Prostate gland (tissue), 2 donors: ENCODE data around the gene INSR. TPM values are rescaled to one million over a fixed set of nuclear protein-coding genes. Genes with fewer than 3 reads are reported as not detected.
A peak's percentile ranks its signal among the peaks of the same experiment; 100 is the strongest.

Experiments
- DNase-seq: peaks from one replicate; pipeline ENCODE4 v3.0.0-alpha.2; 2019; ENCODE audit warnings: low spot score
- H3K27ac ChIP-seq, 2 donors: fragments of 200-600 bp; sonication (generic); 2 replicates each; pipeline ENCODE4 v1.5.1; 2017 to 2019
- H3K27me3 ChIP-seq: fragments of 200-600 bp; sonication (generic); replicated peaks from 2 replicates; pipeline ENCODE4 v1.5.1; 2019; ENCODE audit not compliant: insufficient read depth
- H3K36me3 ChIP-seq, 2 donors: fragments of 200-600 bp; sonication (generic); 1 replicate in 1 of 2; 2 replicates in 1 of 2; pipeline versions ENCODE4 v1.5.1 to v1.8.1; 2017 to 2019
- H3K4me1 ChIP-seq: fragments of 200-600 bp; sonication (generic); replicated peaks from 2 replicates; pipeline ENCODE4 v1.5.1; 2019
- H3K4me3 ChIP-seq, 2 donors: fragments of 200-600 bp; sonication (generic); 2 replicates each; pipeline ENCODE4 v1.5.1; 2017 to 2019
- H3K9me3 ChIP-seq: fragments of 200-600 bp; sonication (generic); 2 replicates; pipeline ENCODE4 v1.5.1; 2017
- CTCF ChIP-seq, 4 experiments: fragments of 200-600 bp in 2 of 4; fragments of 450-650 bp in 2 of 4; sonication (generic) in 2 of 4; IDR thresholded peaks; 1 replicate in 3 of 4; 2 replicates in 1 of 4; pipeline ENCODE4 v1.5.1; 2016 to 2019; ENCODE audit warnings: antibody characterized with exemption in 4 of 4, mild to moderate bottlenecking in 2 of 4, moderate library complexity in 2 of 4
- POLR2A ChIP-seq: fragments of 450-650 bp; IDR thresholded peaks from one replicate; pipeline ENCODE4 v1.6.1; 2016; ENCODE audit warnings: antibody characterized with exemption, mild to moderate bottlenecking
- POLR2AphosphoS5 ChIP-seq: sonication (generic); formaldehyde crosslinking; IDR thresholded peaks from one replicate; pipeline ENCODE4 v1.6.1; 2017; ENCODE audit warnings: antibody characterized with exemption
- WGBS: methylation state at CpG from one replicate; pipeline ENCODE4 v1.1.5; 2018; 5-methylcytosine and 5-hydroxymethylcytosine counted together
- intact Hi-C: fragments of 100-400 bp; cut with DNase I; formaldehyde crosslinking; loops from one replicate; pipeline ENCODE4 v1.14.2; 2022
- total RNA-seq, 2 donors: library from RNA; depleted of rRNA; stranded (reverse); fragments of >200 nt; gene quantifications; one replicate each; pipeline ENCODE4 v1.1.0, GENCODE V29; 2016

INSR gene
- total RNA-seq, 2 donors from 2014 or later, result 51.2 to 124 TPM

- peak; percentile 56 for DNase-seq
- Histone ChIP-seq H3K27ac (peak overlapping the region; percentile 32 to 41), H3K27me3 (no peaks in the 10 kb centered on the region), H3K4me1 (no peaks in the 10 kb centered on the region), H3K9me3 (no peaks in the 10 kb centered on the region), H3K4me3 (no peak overlapping the region), H3K36me3 (no peaks in the 10 kb centered on the region)
- 48% methylated on average over 17 of the region's 17 CpGs for WGBS
- TF ChIP-seq POLR2AphosphoS5, result peak; percentile 75
- TF ChIP-seq CTCF (IDR thresholded peaks at IDR 0.05), result no peak
- TF ChIP-seq POLR2A, result no peak
- intact Hi-C loops, result no loop called here
These were observed 36.8 kb downstream of the INSR start for GRCh38 chr19:7257148-7258040.

GRCh38 chr19:7255631-7256030 is 38.6 kb downstream of the INSR start:
- H3K36me3 ChIP-seq, result no peaks in the 10 kb centered on the region
- H3K4me1 ChIP-seq, result no peaks in the 10 kb centered on the region
- no peaks in the 10 kb centered on the region for H3K9me3 ChIP-seq
- H3K27me3 ChIP-seq, result no peaks in the 10 kb centered on the region
- WGBS, result 98% methylated on average over 6 of the region's 6 CpGs
- no peak overlapping the region for H3K4me3 ChIP-seq
- TF ChIP-seq CTCF (IDR thresholded peaks at IDR 0.05), result no peak
- no peak for TF ChIP-seq POLR2AphosphoS5
- TF ChIP-seq POLR2A, result no peak
- intact Hi-C loops, result no loop called here
- no peak overlapping the region for H3K27ac ChIP-seq
- no peak for DNase-seq

- Histone ChIP-seq H3K27me3 (no peaks in the 10 kb centered on the region), H3K36me3 (no peaks in the 10 kb centered on the region), H3K9me3 (no peaks in the 10 kb centered on the region), H3K27ac (no peak overlapping the region), H3K4me3 (no peak overlapping the region), H3K4me1 (no peaks in the 10 kb centered on the region)
- intact Hi-C loops, result no loop called here
- 95% methylated on average over 8 of the region's 8 CpGs for WGBS
- no peak for DNase-seq
- TF ChIP-seq POLR2AphosphoS5 (no peak), CTCF (IDR thresholded peaks at IDR 0.05) (no peak), POLR2A (no peak)
These were observed 39.1 kb downstream of the INSR start for GRCh38 chr19:7255119-7255518.

- Histone ChIP-seq H3K4me3 (no peak overlapping the region), H3K27me3 (no peaks in the 10 kb centered on the region), H3K27ac (no peak overlapping the region), H3K36me3 (no peaks in the 10 kb centered on the region), H3K4me1 (no peaks in the 10 kb centered on the region), H3K9me3 (no peaks in the 10 kb centered on the region)
- intact Hi-C loops, result no loop called here
- 52% methylated on average over 11 of the region's 11 CpGs for WGBS
- DNase-seq, result no peak
- TF ChIP-seq POLR2AphosphoS5, result no peak
- TF ChIP-seq POLR2A, result no peak
- no peak for TF ChIP-seq CTCF (IDR thresholded peaks at IDR 0.05)
These were observed 39.6 kb downstream of the INSR start for GRCh38 chr19:7254590-7254989.

- DNase-seq, result no peak
- Histone ChIP-seq H3K27me3 (no peaks in the 10 kb centered on the region), H3K36me3 (no peaks in the 10 kb centered on the region), H3K27ac (no peak overlapping the region), H3K4me1 (no peaks in the 10 kb centered on the region), H3K4me3 (no peak overlapping the region), H3K9me3 (no peaks in the 10 kb centered on the region)
- TF ChIP-seq POLR2A (no peak), CTCF (IDR thresholded peaks at IDR 0.05) (no peak), POLR2AphosphoS5 (no peak)
- 81% methylated on average over 11 of the region's 11 CpGs for WGBS
- intact Hi-C loops, result no loop called here
These were observed 41.9 kb downstream of the INSR start for GRCh38 chr19:7252364-7252763.
